Heart right ventricle (tissue), 16 donors: ENCODE results near the gene DOHH. TPM values are rescaled to one million over a fixed set of nuclear protein-coding genes. Genes with fewer than 3 reads are reported as not detected.

Experiments
- ATAC-seq, 8 donors: fragments of 200-7000 bp; cut with Tn5 transposase; one replicate each; pipeline ENCODE4 v1.9.1; 2020; ENCODE audit warnings: mild to moderate bottlenecking in 8 of 8, moderate library complexity in 8 of 8, moderate number of reproducible peaks in 1 of 8
- DNase-seq, 2 donors: peaks; one replicate each; pipeline ENCODE4 v3.0.0-alpha.2; 2020
- H3K27ac ChIP-seq, 10 donors: fragments of 200-600 bp; sonication (generic) in 2 of 10; one replicate each; pipeline versions ENCODE4 v1.5.0 to v1.8.0; 2020 to 2022; ENCODE audit warnings: mild to moderate bottlenecking in 3 of 10
- H3K27me3 ChIP-seq, 7 donors: fragments of 200-600 bp; one replicate each; pipeline ENCODE4 v1.8.0; 2021 to 2022; ENCODE audit warnings: mild to moderate bottlenecking in 2 of 7
- H3K36me3 ChIP-seq, 9 donors: fragments of 200-600 bp; sonication (generic) in 1 of 9; one replicate each; pipeline versions ENCODE4 v1.5.0 to v1.8.0; 2020 to 2022; ENCODE audit warnings: mild to moderate bottlenecking in 2 of 9
- H3K4me1 ChIP-seq, 9 donors: fragments of 200-600 bp; sonication (generic) in 1 of 9; one replicate each; pipeline versions ENCODE4 v1.5.0 to v1.8.0; 2020 to 2022; ENCODE audit warnings: mild to moderate bottlenecking in 4 of 9
- H3K4me3 ChIP-seq, 10 donors: fragments of 200-600 bp; sonication (generic) in 2 of 10; one replicate each; pipeline versions ENCODE4 v1.5.0 to v1.8.0; 2020 to 2022; ENCODE audit warnings: mild to moderate bottlenecking in 7 of 10, moderate library complexity in 2 of 10
- H3K9me3 ChIP-seq, 11 donors: fragments of 200-600 bp in 10 of 11; sonication (generic) in 2 of 11; one replicate each; pipeline versions ENCODE4 v1.5.0 to v1.8.0; 2013 to 2022; ENCODE audit warnings: mild to moderate bottlenecking in 2 of 11, control low read depth in 1 of 11, moderate library complexity in 1 of 11
- WGBS, 2 donors: extraction: QIAGEN DNeasy Blood & Tissue Kit; methylation state at CpG; one replicate each; pipeline ENCODE4 v1.1.7; 2013; ENCODE audit warnings: inconsistent platforms in 1 of 2; 5-methylcytosine and 5-hydroxymethylcytosine counted together
- intact Hi-C, 10 donors: fragments of 100-400 bp; cut with DNase I; formaldehyde crosslinking; loops; one replicate each; pipeline versions ENCODE4 v1.11.1 to v1.14.2; 2022
- polyA plus RNA-seq, 2 donors: library from polyadenylated mRNA; stranded (reverse); fragments of 200-250 nt; gene quantifications; one replicate each; pipeline ENCODE4 v1.2.3, GENCODE V29; 2013
- total RNA-seq, 10 donors: library from RNA; stranded (reverse); fragmentation: NEBNext Ultra II Directional in 3 of 10; extraction: Animal tissue kit (Norgen Biotek cat#: 25700) in 3 of 10; gene quantifications; one replicate each; pipeline versions ENCODE4 v1.2.1 to v1.2.4, GENCODE V29; 2021 to 2023
- TF ChIP-seq, protein P1 (sequence below), 9 donors: fragments of 200-600 bp; sonication (generic) in 2 of 9; IDR thresholded peaks; one replicate each; pipeline versions ENCODE4 v1.5.0 to v1.8.0; 2021 to 2022; ENCODE audit warnings: antibody characterized with exemption in 9 of 9, mild to moderate bottlenecking in 5 of 9, moderate library complexity in 1 of 9
- donor health status: Arrhythmogenic right ventricular cardiomyopathy.
- donor health status: ischemic (EF 13 %, LVEDD 7.1; RV severe dilation, severe dysfunction).
- donor health status: healthy with polysubstance abuse.
- donor health status: DM: no; HTN: yes; CAD: no.
- donor health status: DM: no; HTN: no; CAD: no.
- donor health status: ischemic (EF 25% LVEDD 6.9; RV normal size, moderate dysfunction).
- donor health status: ischemic (EF 25% LVEDD 5.7; RV mildly dilated, moderate dysfunction).
- donor health status: healthy.
- donor health status: DM: yes; HTN: yes; CAD: no.
- donor health status: Ischemic cardiomyopathy.
- donor health status: ischemic (EF 35%, LVEDD 5.7; RV mildly dilated, moderate dysfunction).
- donor health status: nonischemic (EF 11% LVEDD 7.7; RV severe dilation, severe dysfunction).
- donor health status: DM: yes; HTN: yes; CAD: no.
- donor health status: PGD.
- donor health status: ischemic (EF 29% LVEDD 5.4; RV normal size, mild dysfunction).
- donor health status: nonischemic (EF 23%, LVEDD 6.1; RV moderate dilation, normal function).

The DOHH gene
- total and polyA plus RNA-seq, 12 donors: 7.2 to 30.4 (median 10.3) TPM

DNA sequence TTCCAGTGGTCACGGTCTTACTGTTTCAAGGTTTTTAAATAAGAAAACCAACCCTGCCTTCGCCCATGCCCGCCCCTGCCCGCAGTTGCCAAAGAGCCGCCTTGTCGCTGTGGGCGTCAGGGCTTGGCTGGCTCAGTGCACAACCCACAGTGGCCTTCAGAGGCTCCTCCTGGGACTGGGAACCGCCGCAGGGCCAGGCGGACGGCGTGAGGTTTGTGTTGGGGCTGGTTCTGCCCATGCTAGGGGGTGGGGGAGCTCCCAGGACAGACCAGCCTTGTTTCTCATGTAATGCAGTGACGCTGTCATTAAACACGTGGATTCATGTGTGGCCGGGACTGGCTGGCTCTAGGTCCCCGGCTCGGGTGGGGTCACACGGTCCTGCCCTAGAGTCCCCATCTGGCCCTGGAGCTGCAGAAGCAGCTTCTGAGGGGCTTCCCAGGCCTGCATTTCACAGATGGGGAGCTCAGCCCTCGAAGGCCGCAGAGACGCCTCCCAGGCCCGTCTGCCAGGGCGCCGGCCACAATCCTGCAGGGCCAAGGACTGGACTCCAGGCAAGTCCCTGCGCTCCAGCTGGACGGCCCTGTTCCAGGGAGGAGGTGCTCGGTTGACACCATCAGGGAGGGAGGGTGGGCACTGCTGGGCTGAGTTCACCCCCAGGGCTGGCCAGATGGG is 36.1 kb upstream of the DOHH start:
- Histone ChIP-seq H3K36me3 (peaks cover 0 to 69% (median 39%) of the 10 kb centered on the region in 9 donors), H3K27ac (peak overlapping the region in 5 of 10 donors; percentile 9 to 30 (median 21)), H3K4me1 (peaks cover 0 to 13% (median 0%) of the 10 kb centered on the region in 9 donors), H3K9me3 (peaks cover 0 to 4% (median 0%) of the 10 kb centered on the region in 11 donors), H3K27me3 (no peaks in the 10 kb centered on the region), H3K4me3 (no peak overlapping the region)
- ATAC-seq (peak; percentile 11 to 57 (median 36)), DNase-seq (peak in 1 of 2 donors; percentile 50)
- intact Hi-C loops: no loop called here
- 72 to 78% methylated on average over 26 to 27 of the region's 27 CpGs for WGBS, 2 donors
- TF ChIP-seq, protein P1, sequence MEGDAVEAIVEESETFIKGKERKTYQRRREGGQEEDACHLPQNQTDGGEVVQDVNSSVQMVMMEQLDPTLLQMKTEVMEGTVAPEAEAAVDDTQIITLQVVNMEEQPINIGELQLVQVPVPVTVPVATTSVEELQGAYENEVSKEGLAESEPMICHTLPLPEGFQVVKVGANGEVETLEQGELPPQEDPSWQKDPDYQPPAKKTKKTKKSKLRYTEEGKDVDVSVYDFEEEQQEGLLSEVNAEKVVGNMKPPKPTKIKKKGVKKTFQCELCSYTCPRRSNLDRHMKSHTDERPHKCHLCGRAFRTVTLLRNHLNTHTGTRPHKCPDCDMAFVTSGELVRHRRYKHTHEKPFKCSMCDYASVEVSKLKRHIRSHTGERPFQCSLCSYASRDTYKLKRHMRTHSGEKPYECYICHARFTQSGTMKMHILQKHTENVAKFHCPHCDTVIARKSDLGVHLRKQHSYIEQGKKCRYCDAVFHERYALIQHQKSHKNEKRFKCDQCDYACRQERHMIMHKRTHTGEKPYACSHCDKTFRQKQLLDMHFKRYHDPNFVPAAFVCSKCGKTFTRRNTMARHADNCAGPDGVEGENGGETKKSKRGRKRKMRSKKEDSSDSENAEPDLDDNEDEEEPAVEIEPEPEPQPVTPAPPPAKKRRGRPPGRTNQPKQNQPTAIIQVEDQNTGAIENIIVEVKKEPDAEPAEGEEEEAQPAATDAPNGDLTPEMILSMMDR (IDR thresholded peaks at IDR 0.05): no peak

DNA sequence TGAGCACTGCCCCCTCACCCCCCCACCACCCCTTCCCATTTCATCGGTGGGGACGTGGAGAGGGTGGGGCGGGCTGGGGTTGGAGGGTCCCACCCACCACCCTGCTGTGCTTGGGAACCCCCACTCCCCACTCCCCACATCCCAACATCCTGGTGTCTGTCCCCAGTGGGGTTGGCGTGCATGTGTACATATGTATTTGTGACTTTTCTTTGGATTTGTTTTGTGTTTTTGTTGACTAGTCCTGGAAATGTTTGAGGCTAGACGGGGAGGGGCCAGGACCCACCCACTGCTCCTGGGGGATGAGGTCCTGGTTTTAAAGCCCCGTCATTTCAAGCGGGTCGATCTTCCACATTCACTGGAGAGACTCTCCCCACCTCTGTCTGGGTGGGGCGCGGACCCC is 35.5 kb upstream of the DOHH start:
- Histone ChIP-seq H3K9me3 (peaks cover 0 to 4% (median 0%) of the 10 kb centered on the region in 11 donors), H3K27ac (no peak overlapping the region), H3K36me3 (peaks cover 0 to 75% (median 44%) of the 10 kb centered on the region in 9 donors), H3K4me1 (peaks cover 0 to 13% (median 0%) of the 10 kb centered on the region in 9 donors), H3K27me3 (no peaks in the 10 kb centered on the region), H3K4me3 (no peak overlapping the region)
- WGBS, 2 donors: 82 to 87% methylated on average over 10 of the region's 10 CpGs
- intact Hi-C loops: no loop called here
- ATAC-seq (peak in 1 of 8 donors; percentile 3), DNase-seq (no peak)
- TF ChIP-seq, protein P1 (IDR thresholded peaks at IDR 0.05): no peak

DNA sequence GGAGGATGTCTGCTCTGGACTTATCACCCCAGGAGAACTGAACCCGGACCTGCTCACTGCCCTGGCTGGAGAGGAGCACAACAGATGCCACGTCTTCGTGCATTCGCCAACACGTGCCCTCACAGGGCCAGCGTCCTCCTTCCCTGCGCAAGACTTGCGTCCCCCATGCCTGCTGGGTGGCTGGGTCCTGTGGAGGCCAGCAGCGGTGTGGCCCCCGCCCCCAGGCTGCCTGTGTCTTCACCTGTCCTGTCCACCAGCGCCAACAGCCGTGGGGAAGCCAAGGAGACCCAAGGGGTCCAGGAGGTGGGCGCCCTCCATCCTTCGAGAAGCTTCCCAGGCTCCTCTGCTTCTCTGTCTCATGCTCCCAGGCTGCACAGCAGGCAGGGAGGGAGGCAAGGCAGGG is 35.1 kb upstream of the DOHH start:
- intact Hi-C loops: no loop called here
- H3K4me3 ChIP-seq: no peak overlapping the region
- peaks cover 0 to 4% (median 0%) of the 10 kb centered on the region in 11 donors for H3K9me3 ChIP-seq
- H3K27ac ChIP-seq: no peak overlapping the region
- no peak for DNase-seq
- ATAC-seq: no peak
- TF ChIP-seq, protein P1 (IDR thresholded peaks at IDR 0.05): no peak
- peaks cover 0 to 79% (median 44%) of the 10 kb centered on the region in 9 donors for H3K36me3 ChIP-seq
- 93 to 96% methylated on average over 14 of the region's 14 CpGs for WGBS, 2 donors
- no peaks in the 10 kb centered on the region for H3K27me3 ChIP-seq
- H3K4me1 ChIP-seq: peaks cover 0 to 13% (median 0%) of the 10 kb centered on the region in 9 donors

DNA sequence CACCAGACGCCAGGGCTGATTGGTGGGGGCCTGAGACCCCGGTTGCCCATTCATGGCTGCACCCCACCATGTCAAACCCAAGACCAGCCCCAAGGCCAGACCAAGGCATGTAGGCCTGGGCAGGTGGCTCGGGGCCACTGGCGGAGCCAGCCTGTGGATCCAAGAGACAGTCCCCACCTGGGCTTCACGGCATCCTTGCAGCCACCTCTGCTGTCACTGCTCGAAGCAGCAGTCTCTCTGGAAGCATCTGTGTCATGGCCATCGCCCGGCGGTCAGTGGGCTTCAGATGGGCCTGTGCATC is 34.7 kb upstream of the DOHH start:
- TF ChIP-seq, protein P1 (IDR thresholded peaks at IDR 0.05): no peak
- DNase-seq (no peak), ATAC-seq (no peak)
- Histone ChIP-seq H3K27ac (no peak overlapping the region), H3K4me1 (peaks cover 0 to 13% (median 0%) of the 10 kb centered on the region in 9 donors), H3K4me3 (no peak overlapping the region), H3K9me3 (peaks cover 0 to 4% (median 0%) of the 10 kb centered on the region in 11 donors), H3K36me3 (peaks cover 0 to 82% (median 44%) of the 10 kb centered on the region in 9 donors), H3K27me3 (no peaks in the 10 kb centered on the region)
- WGBS, 2 donors: 92 to 94% methylated on average over 9 of the region's 9 CpGs
- intact Hi-C loops: no loop called here
